Measurements from ENCODE around the gene CCDC85B. TPM values are rescaled to one million over a fixed set of nuclear protein-coding genes. Genes with fewer than 3 reads are reported as not detected.
A peak's percentile ranks its signal among the peaks of the same experiment; 100 is the strongest.

Gene CCDC85B
- total and polyA plus RNA-seq, 2 of the 8 experiments (the other 6 are each of a cell fraction or from before 2014, with no cell fraction given): 19.8 to 30.8 TPM

DNA sequence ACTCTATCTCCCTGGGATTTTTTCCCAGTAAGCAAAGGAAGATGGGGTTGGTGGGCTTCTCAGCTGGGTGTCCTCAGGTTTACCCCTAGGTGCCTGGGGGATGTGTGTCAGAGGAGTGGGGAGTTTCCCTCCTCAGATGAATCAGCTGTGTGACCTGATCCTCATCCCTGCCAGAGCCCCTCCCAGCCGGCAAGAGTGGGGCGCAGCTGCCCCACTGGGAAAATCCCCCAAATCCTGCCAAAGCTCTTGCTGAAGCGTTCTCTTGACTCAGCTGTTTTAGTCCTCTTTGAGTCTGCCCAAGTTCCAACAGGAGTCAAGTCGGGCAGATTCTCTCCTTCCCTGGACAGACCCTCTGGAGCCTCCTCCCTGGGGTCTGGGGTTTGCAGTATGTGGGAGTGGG, 22.4 kb downstream of the CCDC85B start:
- H3K4me1 ChIP-seq (replicated peaks in 1 of 4; ENCODE audit: control insufficient read depth in 3 of 4, insufficient read depth in 4 of 4, low read length in 3 of 4): peaks cover 2 to 12% (median 5%) of the 10 kb centered on the region in 4 experiments; a peak in 5 of 7 replicates
- CTCF ChIA-PET (ENCODE audit: partially characterized antibody): interaction anchor here (2.1 to 11.7 kb wide), 3 partner anchors 11 to 133 kb away, joined by 6 to 212 read pairs (median 14); partner anchors contain the start of genes CCDC85B, FIBP and FOSL1

More for the DNA sequence above, 22.4 kb downstream of the CCDC85B start:
- H2BK120ac ChIP-seq (replicated peaks; ENCODE audit: low read depth, low read length): no peak overlapping the region
- no peak overlapping the region for H3K9ac ChIP-seq (replicated peaks in 1 of 4; ENCODE audit: extremely low read depth in 1 of 4, low read depth in 3 of 4, low read length in 3 of 4)
- no peak overlapping the region for H3K56ac ChIP-seq (replicated peaks; ENCODE audit: insufficient read length, low read depth, low read length)
- H2BK5ac ChIP-seq (ENCODE audit: low read depth, low read length): no peak overlapping the region
- H3K36me3 ChIP-seq (ENCODE audit: control insufficient read depth in 2 of 4, insufficient read depth in 4 of 4, low read length in 3 of 4): no peaks in the 10 kb centered on the region
- no peak overlapping the region for H3K4me2 ChIP-seq (ENCODE audit: insufficient read depth in 1 of 2, low read depth in 2 of 2, low read length in 2 of 2)
- H3K23ac ChIP-seq (ENCODE audit: insufficient read length): no peak overlapping the region
- H3K9me3 ChIP-seq (ENCODE audit: insufficient read depth in 2 of 2, low read depth in 1 of 2, low read length in 1 of 2): no peaks in the 10 kb centered on the region
- peak overlapping the region; percentile 39 for H2BK12ac ChIP-seq (ENCODE audit: low read depth, low read length)
- FAIRE-seq: no peak
- peaks cover 0 to 11% (median 2%) of the 10 kb centered on the region in 4 experiments; a peak in 4 of 7 replicates for H3K27me3 ChIP-seq (replicated peaks in 1 of 4; ENCODE audit: control insufficient read depth in 3 of 4, extremely low read depth in 1 of 4, insufficient read depth in 3 of 4, low read length in 3 of 4)
- no peak for TF ChIP-seq YY1 (IDR thresholded peaks at IDR 0.05; ENCODE audit: low read depth, low read length)
- TF ChIP-seq MAFK (IDR thresholded peaks at IDR 0.05; ENCODE audit: low read depth, low read length): no peak
- TF ChIP-seq HDAC6 (IDR thresholded peaks at IDR 0.05; ENCODE audit: low read depth, low read length): no peak
- no peak for TF ChIP-seq ZNF274 (IDR thresholded peaks at IDR 0.05; ENCODE audit: borderline replicate concordance, extremely low read depth, low read length)
- no peak for TF ChIP-seq RNF2 (IDR thresholded peaks at IDR 0.05; ENCODE audit: borderline replicate concordance, low read depth, low read length, missing control alignments, poor library complexity, severe bottlenecking)
- no peak overlapping the region for H3K27ac ChIP-seq (ENCODE audit: low read depth, low read length)
- WGBS, 2 experiments (ENCODE audit: extremely low coverage in 1 of 2, insufficient coverage in 1 of 2, insufficient read length in 1 of 2, insufficient replicate concordance in 2 of 2, low coverage in 1 of 2, low lambda C conversion rate in 2 of 2, missing lambda C conversion rate in 1 of 2): 85% methylated on average over 4 of the region's 4 CpGs; no CpG with 5 or more reads in 1 of the 2 experiments
- no peak overlapping the region for H3K18ac ChIP-seq (ENCODE audit: extremely low read depth, low read length)
- H3K23me2 ChIP-seq (ENCODE audit: low read depth, low read length): no peaks in the 10 kb centered on the region
- H4K8ac ChIP-seq (ENCODE audit: extremely low read depth, insufficient read depth, low read length): no peak overlapping the region
- POLR2A ChIA-PET (ENCODE audit: partially characterized antibody): interaction anchor here (1.0 to 1.8 kb wide), 6 partner anchors 15 to 792 kb away, joined by 3 to 6 read pairs (median 3); partner anchors contain the start of gene MUS81
- no peak overlapping the region for H4K5ac ChIP-seq (ENCODE audit: insufficient read length, low read depth, low read length)
- no peak overlapping the region for H3K4ac ChIP-seq (replicated peaks; ENCODE audit: insufficient read length, low read depth, low read length)
- peaks cover 0 to 4% of the 10 kb centered on the region in 2 experiments for H4K20me1 ChIP-seq (replicated peaks in 1 of 2; ENCODE audit: control insufficient read depth in 1 of 2, insufficient read depth in 2 of 2, low read length in 2 of 2)
- H2BK20ac ChIP-seq (ENCODE audit: low read length): no peak overlapping the region
- no peak overlapping the region for H3K4me3 ChIP-seq (ENCODE audit: extremely low read depth in 1 of 4, insufficient read depth in 2 of 4, low read depth in 3 of 4, low read length in 4 of 4)
- H3K79me1 ChIP-seq (ENCODE audit: low read depth, low read length): no peaks in the 10 kb centered on the region; the same call in 1 of the 2 replicates
- H3K79me2 ChIP-seq (ENCODE audit: control insufficient read depth in 1 of 2, insufficient read depth in 2 of 2, low read length in 2 of 2): peaks cover 0 to under 1% of the 10 kb centered on the region in 2 experiments; a peak in 1 of 4 replicates
- H2AFZ ChIP-seq (ENCODE audit: low read length): no peak overlapping the region
- no peak for DNase-seq (ENCODE audit: low read depth in 1 of 2, low spot score in 2 of 2)
- H2BK15ac ChIP-seq (ENCODE audit: low read length): no peak overlapping the region
- H3K14ac ChIP-seq (ENCODE audit: insufficient read length): no peak overlapping the region
- H2AK5ac ChIP-seq (ENCODE audit: low read depth, low read length): no peak overlapping the region
- no peak overlapping the region for H4K91ac ChIP-seq (replicated peaks; ENCODE audit: insufficient read length, low read length)

Measured in H1 (cell line).